Measurements from ENCODE around the gene NAALADL2.

GRCh38 chr3:175294793-175295192 is 435.7 kb downstream of the NAALADL2 start:
- no peak for TF ChIP-seq POLR2A (IDR thresholded peaks at IDR 0.05)
- TF ChIP-seq CTCF (IDR thresholded peaks at IDR 0.05): no peak
